SK-N-SH treated with all-trans-retinoic acid at 6 μM for 48 hours (cell line): ENCODE results near the gene PRR23E.

Experiments
- ATAC-seq: fragments of 200-7000 bp; cut with Tn5 transposase; 3 replicates; pipeline ENCODE4 v1.9.1; 2020; ENCODE audit warnings: mild to moderate bottlenecking, moderate library complexity
- ARNTL ChIP-seq: fragments of 450-650 bp; formaldehyde crosslinking; IDR thresholded peaks from 2 replicates; pipeline ENCODE4 v1.5.0; 2020; ENCODE audit warnings: low read depth, mild to moderate bottlenecking, moderate library complexity, borderline replicate concordance
- CSDC2 ChIP-seq: fragments of 250-450 bp; sonication (Bioruptor Pico); IDR thresholded peaks from 2 replicates; pipeline ENCODE4 v1.5.0; 2020; ENCODE audit warnings: mild to moderate bottlenecking, moderate library complexity
- ESRRG ChIP-seq: fragments of 250-450 bp; sonication (Bioruptor Pico); IDR thresholded peaks from 2 replicates; pipeline ENCODE4 v1.6.1; 2021; ENCODE audit warnings: mild to moderate bottlenecking
- GLIS3 ChIP-seq: fragments of 250-450 bp; sonication (Bioruptor Pico); IDR thresholded peaks from 2 replicates; pipeline ENCODE4 v1.5.0; 2020; ENCODE audit warnings: mild to moderate bottlenecking, moderate library complexity
- ISL1 ChIP-seq: fragments of 250-450 bp; sonication (Bioruptor Pico); IDR thresholded peaks from 2 replicates; pipeline ENCODE4 v2.1.2; 2022; ENCODE audit warnings: mild to moderate bottlenecking, moderate library complexity
- PPARA ChIP-seq: fragments of 250-450 bp; sonication (Bioruptor Pico); IDR thresholded peaks from 2 replicates; pipeline ENCODE4 v1.5.0; 2020; ENCODE audit warnings: mild to moderate bottlenecking, borderline replicate concordance
- RARB ChIP-seq: fragments of 250-450 bp; sonication (Bioruptor Pico); IDR thresholded peaks from 2 replicates; pipeline ENCODE4 v1.8.0; 2021; ENCODE audit warnings: mild to moderate bottlenecking, moderate library complexity
- SNAI2 ChIP-seq: fragments of 250-450 bp; sonication (Bioruptor Pico); IDR thresholded peaks from 2 replicates; pipeline ENCODE4 v1.5.0; 2020; ENCODE audit warnings: mild to moderate bottlenecking, moderate library complexity
- TCF4 ChIP-seq: fragments of 250-450 bp; sonication (Bioruptor Pico); IDR thresholded peaks from 2 replicates; pipeline ENCODE4 v1.8.0; 2021; ENCODE audit warnings: mild to moderate bottlenecking, moderate library complexity, borderline replicate concordance
- TOX ChIP-seq: fragments of 250-450 bp; sonication (Bioruptor Pico); IDR thresholded peaks from 2 replicates; pipeline ENCODE4 v1.8.0; 2021; ENCODE audit warnings: mild to moderate bottlenecking, moderate library complexity, borderline replicate concordance
- ZC3H10 ChIP-seq: fragments of 250-450 bp; sonication (Bioruptor Pico); IDR thresholded peaks from 2 replicates; pipeline ENCODE4 v1.5.1; 2021; ENCODE audit warnings: mild to moderate bottlenecking, moderate library complexity
- ZFP3 ChIP-seq: fragments of 250-450 bp; sonication (Bioruptor Pico); IDR thresholded peaks from 2 replicates; pipeline ENCODE4 v1.5.0; 2020; ENCODE audit warnings: mild to moderate bottlenecking, moderate library complexity
- ZFP30 ChIP-seq: fragments of 450-650 bp; formaldehyde crosslinking; IDR thresholded peaks from 2 replicates; pipeline ENCODE4 v1.5.0; 2022; ENCODE audit warnings: mild to moderate bottlenecking, moderate library complexity
- ZNF565 ChIP-seq: fragments of 450-650 bp; formaldehyde crosslinking; conservative IDR thresholded peaks from 2 replicates; pipeline ENCODE4 v1.5.0; 2020; ENCODE audit warnings: low read depth, mild to moderate bottlenecking, moderate library complexity
- ZNF70 ChIP-seq: fragments of 450-650 bp; formaldehyde crosslinking; IDR thresholded peaks from 2 replicates; pipeline ENCODE4 v1.5.0; 2020; ENCODE audit warnings: mild to moderate bottlenecking, moderate library complexity
- ZNF8 ChIP-seq: fragments of 450-650 bp; formaldehyde crosslinking; IDR thresholded peaks from 2 replicates; pipeline ENCODE4 v1.5.0; 2020; ENCODE audit warnings: mild to moderate bottlenecking, moderate library complexity
- TF ChIP-seq, protein P1 (sequence below): fragments of 250-450 bp; sonication (Bioruptor Pico); IDR thresholded peaks from 2 replicates; pipeline ENCODE4 v1.8.0; 2021; ENCODE audit warnings: low read depth, mild to moderate bottlenecking, moderate library complexity, borderline replicate concordance
- TF ChIP-seq, protein P2 (sequence below): fragments of 250-450 bp; sonication (Bioruptor Pico); IDR thresholded peaks from 2 replicates; pipeline ENCODE4 v1.5.0; 2020; ENCODE audit warnings: mild to moderate bottlenecking, moderate library complexity
- TF ChIP-seq, protein P3 (sequence below): fragments of 250-450 bp; sonication (Bioruptor Pico); IDR thresholded peaks from 2 replicates; pipeline ENCODE4 v1.8.0; 2020; ENCODE audit warnings: mild to moderate bottlenecking, moderate library complexity, borderline replicate concordance
- TF ChIP-seq, protein P4 (sequence below): fragments of 250-450 bp; sonication (Bioruptor Pico); IDR thresholded peaks from 2 replicates; pipeline ENCODE4 v1.5.1; 2020; ENCODE audit warnings: low read depth, mild to moderate bottlenecking, moderate library complexity

The PRR23E gene

DNA sequence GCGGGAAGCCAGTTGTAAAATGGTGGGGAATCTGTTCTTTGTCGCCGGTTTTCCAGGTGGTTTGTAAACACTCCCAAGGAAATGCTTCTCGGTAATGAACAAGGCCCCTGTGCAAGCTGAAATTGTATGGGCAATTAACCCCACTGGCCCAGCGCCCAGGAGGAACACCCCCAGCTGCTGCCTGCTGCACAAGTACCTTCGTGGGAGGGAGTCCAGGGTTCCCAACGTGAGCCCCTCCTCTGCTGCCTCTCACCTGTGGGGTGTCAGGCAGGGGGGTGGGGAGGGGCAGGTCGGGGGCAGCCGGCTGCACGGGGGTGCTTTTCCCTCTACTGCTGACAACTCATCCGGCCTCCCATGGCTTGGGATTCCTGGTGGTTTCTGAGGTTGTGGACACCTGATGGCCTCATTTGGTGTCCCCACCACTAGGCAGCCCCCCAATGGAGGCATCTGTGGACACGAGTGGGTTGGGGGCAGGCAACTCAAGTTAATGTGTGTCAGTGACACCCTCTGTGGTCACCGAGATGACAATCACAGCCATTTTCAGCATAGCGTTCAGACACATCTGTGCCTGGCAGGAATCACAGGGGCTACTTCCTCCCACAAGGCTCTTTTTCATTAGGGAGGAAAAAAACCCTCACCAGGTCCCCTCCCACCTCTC, 35.6 kb upstream of the PRR23E start:
- ATAC-seq = no peak

DNA sequence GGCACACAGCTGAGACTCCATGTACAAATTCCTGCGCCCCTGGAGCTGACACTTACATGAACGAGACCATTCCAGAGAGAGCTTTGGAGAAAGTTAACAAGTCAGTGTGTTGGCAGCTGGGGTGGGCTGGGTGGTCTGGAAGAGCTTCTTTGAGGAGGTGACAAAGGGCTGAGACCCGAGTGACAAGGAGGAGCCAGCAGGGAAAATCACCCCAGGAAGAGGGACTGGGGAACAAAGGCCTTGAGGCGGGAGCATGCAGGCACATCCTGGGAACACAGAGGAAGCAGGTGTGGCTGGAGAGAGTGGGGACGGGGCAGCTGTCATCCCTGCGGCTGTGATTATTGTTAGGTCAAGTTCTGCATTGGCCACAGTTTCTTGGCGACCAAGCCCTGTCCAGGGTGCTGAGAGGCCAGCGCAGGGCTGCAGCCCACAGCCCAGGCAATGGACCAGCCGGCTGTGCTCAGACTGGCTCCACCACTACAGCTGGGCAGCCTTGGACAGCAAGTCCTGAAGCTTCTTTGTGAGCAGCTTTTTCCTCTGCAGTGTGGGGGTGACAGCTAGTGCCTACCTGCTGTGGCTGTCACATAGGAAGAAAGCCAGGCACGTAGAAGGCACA, 34.2 kb upstream of the PRR23E start:
- TF ChIP-seq, protein P1, sequence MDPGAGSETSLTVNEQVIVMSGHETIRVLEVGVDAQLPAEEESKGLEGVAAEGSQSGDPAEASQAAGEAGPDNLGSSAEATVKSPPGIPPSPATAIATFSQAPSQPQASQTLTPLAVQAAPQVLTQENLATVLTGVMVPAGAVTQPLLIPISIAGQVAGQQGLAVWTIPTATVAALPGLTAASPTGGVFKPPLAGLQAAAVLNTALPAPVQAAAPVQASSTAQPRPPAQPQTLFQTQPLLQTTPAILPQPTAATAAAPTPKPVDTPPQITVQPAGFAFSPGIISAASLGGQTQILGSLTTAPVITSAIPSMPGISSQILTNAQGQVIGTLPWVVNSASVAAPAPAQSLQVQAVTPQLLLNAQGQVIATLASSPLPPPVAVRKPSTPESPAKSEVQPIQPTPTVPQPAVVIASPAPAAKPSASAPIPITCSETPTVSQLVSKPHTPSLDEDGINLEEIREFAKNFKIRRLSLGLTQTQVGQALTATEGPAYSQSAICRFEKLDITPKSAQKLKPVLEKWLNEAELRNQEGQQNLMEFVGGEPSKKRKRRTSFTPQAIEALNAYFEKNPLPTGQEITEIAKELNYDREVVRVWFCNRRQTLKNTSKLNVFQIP (CRISPR knock-in tag) = no peak
- TF ChIP-seq ZFP3 (CRISPR knock-in tag) (peak; percentile 65), CSDC2 (CRISPR knock-in tag) (peak; percentile 76; the same call in 1 of the 2 replicates), SNAI2 (CRISPR knock-in tag) (peak; percentile 84; the same call in 1 of the 2 replicates), PPARA (CRISPR knock-in tag) (no peak), ISL1 (CRISPR knock-in tag) (0 out of 2 replicates have a peak, but pooled peaks have one; percentile 9)
- TF ChIP-seq, protein P2, sequence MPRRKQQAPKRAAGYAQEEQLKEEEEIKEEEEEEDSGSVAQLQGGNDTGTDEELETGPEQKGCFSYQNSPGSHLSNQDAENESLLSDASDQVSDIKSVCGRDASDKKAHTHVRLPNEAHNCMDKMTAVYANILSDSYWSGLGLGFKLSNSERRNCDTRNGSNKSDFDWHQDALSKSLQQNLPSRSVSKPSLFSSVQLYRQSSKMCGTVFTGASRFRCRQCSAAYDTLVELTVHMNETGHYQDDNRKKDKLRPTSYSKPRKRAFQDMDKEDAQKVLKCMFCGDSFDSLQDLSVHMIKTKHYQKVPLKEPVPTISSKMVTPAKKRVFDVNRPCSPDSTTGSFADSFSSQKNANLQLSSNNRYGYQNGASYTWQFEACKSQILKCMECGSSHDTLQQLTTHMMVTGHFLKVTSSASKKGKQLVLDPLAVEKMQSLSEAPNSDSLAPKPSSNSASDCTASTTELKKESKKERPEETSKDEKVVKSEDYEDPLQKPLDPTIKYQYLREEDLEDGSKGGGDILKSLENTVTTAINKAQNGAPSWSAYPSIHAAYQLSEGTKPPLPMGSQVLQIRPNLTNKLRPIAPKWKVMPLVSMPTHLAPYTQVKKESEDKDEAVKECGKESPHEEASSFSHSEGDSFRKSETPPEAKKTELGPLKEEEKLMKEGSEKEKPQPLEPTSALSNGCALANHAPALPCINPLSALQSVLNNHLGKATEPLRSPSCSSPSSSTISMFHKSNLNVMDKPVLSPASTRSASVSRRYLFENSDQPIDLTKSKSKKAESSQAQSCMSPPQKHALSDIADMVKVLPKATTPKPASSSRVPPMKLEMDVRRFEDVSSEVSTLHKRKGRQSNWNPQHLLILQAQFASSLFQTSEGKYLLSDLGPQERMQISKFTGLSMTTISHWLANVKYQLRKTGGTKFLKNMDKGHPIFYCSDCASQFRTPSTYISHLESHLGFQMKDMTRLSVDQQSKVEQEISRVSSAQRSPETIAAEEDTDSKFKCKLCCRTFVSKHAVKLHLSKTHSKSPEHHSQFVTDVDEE (CRISPR knock-in tag) = 0 out of 2 replicates have a peak, but pooled peaks have one; percentile 31

More for the DNA sequence above, 35.6 kb upstream of the PRR23E start:
- TF ChIP-seq, protein P1 (CRISPR knock-in tag) = no peak
- TF ChIP-seq TOX (CRISPR knock-in tag) (no peak), ISL1 (CRISPR knock-in tag) (no peak), ARNTL (no peak), ZFP3 (CRISPR knock-in tag) (no peak), ZNF70 (CRISPR knock-in tag) (no peak), CSDC2 (CRISPR knock-in tag) (no peak), SNAI2 (CRISPR knock-in tag) (no peak)
- TF ChIP-seq, protein P3, sequence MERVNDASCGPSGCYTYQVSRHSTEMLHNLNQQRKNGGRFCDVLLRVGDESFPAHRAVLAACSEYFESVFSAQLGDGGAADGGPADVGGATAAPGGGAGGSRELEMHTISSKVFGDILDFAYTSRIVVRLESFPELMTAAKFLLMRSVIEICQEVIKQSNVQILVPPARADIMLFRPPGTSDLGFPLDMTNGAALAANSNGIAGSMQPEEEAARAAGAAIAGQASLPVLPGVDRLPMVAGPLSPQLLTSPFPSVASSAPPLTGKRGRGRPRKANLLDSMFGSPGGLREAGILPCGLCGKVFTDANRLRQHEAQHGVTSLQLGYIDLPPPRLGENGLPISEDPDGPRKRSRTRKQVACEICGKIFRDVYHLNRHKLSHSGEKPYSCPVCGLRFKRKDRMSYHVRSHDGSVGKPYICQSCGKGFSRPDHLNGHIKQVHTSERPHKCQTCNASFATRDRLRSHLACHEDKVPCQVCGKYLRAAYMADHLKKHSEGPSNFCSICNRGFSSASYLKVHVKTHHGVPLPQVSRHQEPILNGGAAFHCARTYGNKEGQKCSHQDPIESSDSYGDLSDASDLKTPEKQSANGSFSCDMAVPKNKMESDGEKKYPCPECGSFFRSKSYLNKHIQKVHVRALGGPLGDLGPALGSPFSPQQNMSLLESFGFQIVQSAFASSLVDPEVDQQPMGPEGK (CRISPR knock-in tag) = no peak

DNA sequence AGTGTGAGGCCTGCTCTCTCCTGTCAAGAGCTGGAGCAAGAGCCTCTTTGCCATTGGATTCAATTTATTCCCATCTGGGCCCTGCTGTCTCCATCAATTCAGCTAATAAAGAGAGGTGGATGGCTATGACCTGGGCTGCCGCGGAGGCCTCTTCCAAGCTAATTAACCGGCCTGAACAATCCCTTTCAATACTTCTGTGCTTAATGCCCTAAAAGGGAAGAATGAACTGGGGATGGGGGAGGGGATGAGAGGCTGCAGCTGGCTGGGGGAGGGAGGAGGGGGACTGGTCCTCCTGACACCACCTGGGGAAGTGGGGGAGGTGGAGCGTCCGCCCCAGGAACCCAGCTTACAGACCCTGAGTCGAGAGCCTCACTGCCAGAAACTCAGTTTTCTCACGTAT, 33.4 kb upstream of the PRR23E start:
- ATAC-seq = no peak
- TF ChIP-seq ZNF565 (CRISPR knock-in tag) (no peak), GLIS3 (CRISPR knock-in tag) (no peak), ESRRG (CRISPR knock-in tag) (no peak), ZC3H10 (CRISPR knock-in tag) (no peak), ZNF8 (CRISPR knock-in tag) (no peak), TCF4 (no peak), ISL1 (CRISPR knock-in tag) (no peak), ZNF70 (CRISPR knock-in tag) (no peak), ZFP30 (no peak), RARB (CRISPR knock-in tag) (no peak)
- TF ChIP-seq, protein P4, sequence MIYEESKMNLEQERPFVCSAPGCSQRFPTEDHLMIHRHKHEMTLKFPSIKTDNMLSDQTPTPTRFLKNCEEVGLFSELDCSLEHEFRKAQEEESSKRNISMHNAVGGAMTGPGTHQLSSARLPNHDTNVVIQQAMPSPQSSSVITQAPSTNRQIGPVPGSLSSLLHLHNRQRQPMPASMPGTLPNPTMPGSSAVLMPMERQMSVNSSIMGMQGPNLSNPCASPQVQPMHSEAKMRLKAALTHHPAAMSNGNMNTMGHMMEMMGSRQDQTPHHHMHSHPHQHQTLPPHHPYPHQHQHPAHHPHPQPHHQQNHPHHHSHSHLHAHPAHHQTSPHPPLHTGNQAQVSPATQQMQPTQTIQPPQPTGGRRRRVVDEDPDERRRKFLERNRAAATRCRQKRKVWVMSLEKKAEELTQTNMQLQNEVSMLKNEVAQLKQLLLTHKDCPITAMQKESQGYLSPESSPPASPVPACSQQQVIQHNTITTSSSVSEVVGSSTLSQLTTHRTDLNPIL (CRISPR knock-in tag) = no peak
- TF ChIP-seq, protein P3 (CRISPR knock-in tag) = no peak
- TF ChIP-seq, protein P2 (CRISPR knock-in tag) = no peak

More for the DNA sequence above, 34.2 kb upstream of the PRR23E start:
- peak; percentile 92 for ATAC-seq
